Right lobe of liver (tissue), 6 donors: ENCODE measurements around the gene SMOC1. TPM values are rescaled to one million over a fixed set of nuclear protein-coding genes. Genes with fewer than 3 reads are reported as not detected.

ENCODE experiments used
- ATAC-seq, 4 donors: fragments of 200-7000 bp; cut with Tn5 transposase; one replicate each; pipeline ENCODE4 v1.9.1; 2020; ENCODE audit warnings: mild to moderate bottlenecking in 4 of 4, moderate library complexity in 4 of 4
- DNase-seq, 3 donors: peaks; one replicate each; pipeline ENCODE4 v3.0.0-alpha.2; 2020
- H3K27ac ChIP-seq, 3 donors: fragments of 200-600 bp; one replicate each; pipeline ENCODE4 v1.8.0; 2022
- H3K27me3 ChIP-seq, 2 donors: fragments of 200-600 bp; one replicate each; pipeline ENCODE4 v1.8.0; 2022
- H3K36me3 ChIP-seq, 4 donors: fragments of 200-600 bp; sonication (generic) in 1 of 4; one replicate each; pipeline versions ENCODE4 v1.5.1 to v1.8.0; 2017 to 2022; ENCODE audit warnings: control low read depth in 1 of 4
- H3K4me1 ChIP-seq, 4 donors: fragments of 200-600 bp; sonication (generic) in 1 of 4; one replicate each; pipeline versions ENCODE4 v1.5.1 to v1.8.0; 2017 to 2022; ENCODE audit warnings: control low read depth in 1 of 4
- H3K4me3 ChIP-seq, 3 donors: fragments of 200-600 bp; one replicate each; pipeline ENCODE4 v1.8.0; 2022
- H3K9me3 ChIP-seq, 4 donors: fragments of 200-600 bp; sonication (generic) in 1 of 4; one replicate each; pipeline versions ENCODE4 v1.5.1 to v1.8.0; 2017 to 2022; ENCODE audit warnings: control low read depth in 1 of 4
- CTCF ChIP-seq, 4 donors: fragments of 200-600 bp in 3 of 4; fragments of 450-650 bp in 1 of 4; IDR thresholded peaks; one replicate each; pipeline versions ENCODE4 v1.5.1 to v1.8.0; 2016 to 2022; ENCODE audit warnings: antibody characterized with exemption in 4 of 4, mild to moderate bottlenecking in 2 of 4
- POLR2A ChIP-seq: fragments of 450-650 bp; IDR thresholded peaks from one replicate; pipeline ENCODE4 v1.6.1; 2017; ENCODE audit warnings: antibody characterized with exemption, mild to moderate bottlenecking
- WGBS: methylation state at CpG from one replicate; pipeline ENCODE4 v1.1.6; 2018; ENCODE audit warnings: low coverage, low lambda C conversion rate; ENCODE audit not compliant: insufficient coverage; ENCODE audit errors: missing lambda C conversion rate; 5-methylcytosine and 5-hydroxymethylcytosine counted together
- intact Hi-C, 2 donors: fragments of 100-400 bp; cut with DNase I; formaldehyde crosslinking; loops; one replicate each; pipeline versions ENCODE4 v1.11.2 to v1.14.1; 2022
- total RNA-seq, 6 experiments: library from RNA; depleted of rRNA in 2 of 6; stranded (reverse); fragments of >200 nt in 2 of 6; fragmentation: NEBNext Ultra II Directional in 3 of 6; extraction: Animal tissue kit (Norgen Biotek cat#: 25700) in 3 of 6; gene quantifications; one replicate each; pipeline versions ENCODE4 v1.1.0 to v1.2.4, GENCODE V29; 2016 to 2023
- donor health status: DM: no; HTN: yes; CAD: no.
- donor health status: DM: no; HTN: no; CAD: no.
- donor health status: DM: no; HTN: no; CAD: no.
- donor health status: DM: no; HTN: yes; CAD: no.
- donor health status: DM: no; HTN: yes; CAD: no.

The SMOC1 gene
- total RNA-seq, 6 experiments from 2014 or later: 22.3 to 88.5 (median 45.4) TPM

GRCh38 chr14:70008284-70009262 is 129.4 kb downstream of the SMOC1 start:
- no peak for DNase-seq
- no peak for TF ChIP-seq CTCF (IDR thresholded peaks at IDR 0.05)
- no peak for TF ChIP-seq POLR2A
- ATAC-seq: no peak
- Histone ChIP-seq H3K36me3 (peaks cover 0 to 15% (median 3%) of the 10 kb centered on the region in 4 donors), H3K4me3 (no peak overlapping the region), H3K27ac (no peak overlapping the region), H3K9me3 (no peaks in the 10 kb centered on the region), H3K27me3 (no peaks in the 10 kb centered on the region), H3K4me1 (peaks cover 0 to 19% (median 7%) of the 10 kb centered on the region in 4 donors)
- 73% methylated on average over 6 of the region's 6 CpGs for WGBS
- intact Hi-C loops: no loop called here

DNA sequence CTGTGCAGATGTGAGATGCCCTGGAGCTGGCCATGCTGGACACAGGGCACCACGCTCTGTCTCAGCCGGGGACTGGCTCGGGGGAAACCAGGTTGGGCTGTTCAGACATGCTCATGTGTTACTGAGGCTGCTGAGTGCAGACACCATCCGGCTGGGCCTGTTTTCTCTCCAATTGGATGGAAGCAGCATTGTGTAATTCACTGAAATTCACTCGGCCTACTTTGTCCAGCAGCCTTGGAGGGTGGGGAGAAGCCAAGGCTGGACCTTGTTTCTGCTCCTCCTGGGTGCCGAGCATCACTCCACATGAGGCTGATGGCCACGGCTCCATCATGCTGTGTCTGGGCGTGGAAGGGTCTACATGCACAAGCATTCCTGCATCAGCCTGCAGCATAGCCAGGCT is 130.7 kb downstream of the SMOC1 start:
- TF ChIP-seq POLR2A (no peak), CTCF (IDR thresholded peaks at IDR 0.05) (no peak)
- intact Hi-C loops: loop anchor here in 1 of 2 donors (10.0 kb wide), 1 partner anchor 135 kb away; the partner anchor contains the start of gene SMOC1

DNA sequence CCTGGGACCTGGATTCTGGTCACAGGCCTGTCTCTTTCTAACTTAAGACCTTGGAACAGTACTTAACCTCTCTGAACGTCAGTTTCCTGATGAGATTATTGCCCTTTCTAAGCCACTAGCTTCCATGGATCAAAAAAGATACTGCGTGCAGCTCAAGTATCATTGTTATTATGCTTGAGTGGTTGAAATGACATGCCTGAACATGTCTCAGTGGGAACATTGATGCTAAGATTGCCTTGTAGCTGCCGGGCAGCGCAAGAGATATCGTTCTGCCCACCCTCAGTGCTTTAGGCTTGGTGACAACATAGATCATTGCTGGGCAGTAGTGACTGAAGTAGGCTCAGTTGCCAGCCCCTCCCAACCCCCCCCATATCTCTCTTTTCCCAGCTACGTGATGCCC is 131.9 kb downstream of the SMOC1 start:
- H3K27me3 ChIP-seq: no peaks in the 10 kb centered on the region
- H3K27ac ChIP-seq: no peak overlapping the region
- intact Hi-C loops: loop anchor here in 1 of 2 donors (10.0 kb wide), 1 partner anchor 136 kb away; the partner anchor contains the start of gene SMOC1
- ATAC-seq (no peak), DNase-seq (no peak)
- no peaks in the 10 kb centered on the region for H3K9me3 ChIP-seq
- peaks cover 0 to 32% (median 9%) of the 10 kb centered on the region in 4 donors for H3K36me3 ChIP-seq
- 83% methylated on average over 3 of the region's 6 CpGs for WGBS
- H3K4me1 ChIP-seq: peaks cover 0 to 4% (median 0%) of the 10 kb centered on the region in 4 donors
- no peak overlapping the region for H3K4me3 ChIP-seq
- TF ChIP-seq POLR2A (no peak), CTCF (IDR thresholded peaks at IDR 0.05) (no peak)

More for the DNA sequence above, 130.7 kb downstream of the SMOC1 start:
- DNase-seq (no peak), ATAC-seq (no peak)
- Histone ChIP-seq H3K4me3 (no peak overlapping the region), H3K9me3 (no peaks in the 10 kb centered on the region), H3K4me1 (peaks cover 0 to 15% (median 3%) of the 10 kb centered on the region in 4 donors), H3K27me3 (no peaks in the 10 kb centered on the region), H3K36me3 (peaks cover 0 to 21% (median 9%) of the 10 kb centered on the region in 4 donors), H3K27ac (no peak overlapping the region)
- WGBS: 80% methylated on average over 1 of the region's 8 CpGs

GRCh38 chr14:70011708-70012107 is 132.5 kb downstream of the SMOC1 start:
- intact Hi-C loops: loop anchor here in 1 of 2 donors (10.0 kb wide), 1 partner anchor 137 kb away; the partner anchor contains the start of gene SMOC1
- no peak for TF ChIP-seq CTCF (IDR thresholded peaks at IDR 0.05)
- no peak for TF ChIP-seq POLR2A

More at GRCh38 chr14:70011708-70012107, 132.5 kb downstream of the SMOC1 start:
- no peak overlapping the region for H3K27ac ChIP-seq
- DNase-seq (no peak), ATAC-seq (no peak)
- WGBS: 89% methylated on average over 7 of the region's 7 CpGs
- H3K27me3 ChIP-seq: no peaks in the 10 kb centered on the region
- H3K4me3 ChIP-seq: no peak overlapping the region
- no peaks in the 10 kb centered on the region for H3K4me1 ChIP-seq
- H3K36me3 ChIP-seq: peaks cover 0 to 32% (median 9%) of the 10 kb centered on the region in 4 donors
- H3K9me3 ChIP-seq: no peaks in the 10 kb centered on the region
